Measurements from ENCODE around the gene BHLHE40.

- no peak for TF ChIP-seq POLR2A (IDR thresholded peaks at IDR 0.05)
- no peak for TF ChIP-seq CTCF (IDR thresholded peaks at IDR 0.05 in 4 of 5, conservative IDR thresholded peaks at IDR 0.05 in 1 of 5)
These were observed 23.1 kb upstream of the BHLHE40 start for GRCh38 chr3:4956099-4956498.
